Uterus (tissue), 4 donors: Measurements from ENCODE around the gene AASS. TPM values are rescaled to one million over a fixed set of nuclear protein-coding genes. Genes with fewer than 3 reads are reported as not detected.

Experiments used
- DNase-seq, 2 donors: peaks; one replicate each; pipeline ENCODE4 v3.0.0-alpha.2; 2019 to 2020
- H3K27ac ChIP-seq, 2 donors: fragments of 200-600 bp; sonication (generic); 1 replicate in 1 of 2; 2 replicates in 1 of 2; pipeline ENCODE4 v1.5.1; 2016 to 2018
- H3K27me3 ChIP-seq, 2 donors: fragments of 200-600 bp; sonication (generic); one replicate each; pipeline ENCODE4 v1.5.1; 2018 to 2019; ENCODE audit warnings: control low read depth in 1 of 2
- H3K36me3 ChIP-seq, 2 donors: fragments of 200-600 bp; sonication (generic); one replicate each; pipeline ENCODE4 v1.5.1; 2019; ENCODE audit warnings: control low read depth in 1 of 2
- H3K4me1 ChIP-seq, 2 donors: fragments of 200-600 bp; sonication (generic); one replicate each; pipeline ENCODE4 v1.5.1; 2018 to 2019; ENCODE audit warnings: control low read depth in 1 of 2
- H3K4me3 ChIP-seq, 2 donors: fragments of 200-600 bp; sonication (generic); 1 replicate in 1 of 2; 2 replicates in 1 of 2; pipeline ENCODE4 v1.5.1; 2018 to 2019; ENCODE audit warnings: mild to moderate bottlenecking in 1 of 2
- H3K9me3 ChIP-seq, 2 donors: fragments of 200-600 bp; sonication (generic); one replicate each; pipeline ENCODE4 v1.5.1; 2019; ENCODE audit warnings: control low read depth in 1 of 2
- CTCF ChIP-seq, 4 experiments: fragments of 200-600 bp in 2 of 4; fragments of 450-650 bp in 2 of 4; sonication (generic) in 2 of 4; IDR thresholded peaks; one replicate each; pipeline ENCODE4 v1.5.1; 2016 to 2019; ENCODE audit warnings: antibody characterized with exemption in 4 of 4, mild to moderate bottlenecking in 2 of 4, moderate library complexity in 1 of 4
- POLR2A ChIP-seq, 2 donors: fragments of 450-650 bp; IDR thresholded peaks; one replicate each; pipeline ENCODE4 v1.6.1; 2016; ENCODE audit warnings: antibody characterized with exemption in 2 of 2, mild to moderate bottlenecking in 1 of 2, moderate library complexity in 1 of 2
- intact Hi-C: fragments of 100-400 bp; cut with DNase I; formaldehyde crosslinking; loops from one replicate; pipeline ENCODE4 v1.15.1; 2023; ENCODE audit warnings: low total_unique reads
- total RNA-seq, 4 donors: library from RNA; depleted of rRNA in 3 of 4; stranded (reverse); fragments of >200 nt in 3 of 4; gene quantifications; one replicate each; pipeline versions ENCODE4 v1.1.0 to v1.2.4, GENCODE V29; 2014 to 2023
- donor health status: DM: yes; HTN: yes; CAD: no.

AASS gene
- total RNA-seq, 4 donors from 2014 or later = 37.9 to 82.0 (median 63.8) TPM

GRCh38 chr7:122068046-122068445 is 76.0 kb downstream of the AASS start:
- no peaks in the 10 kb centered on the region for H3K27me3 ChIP-seq
- H3K4me1 ChIP-seq = no peaks in the 10 kb centered on the region
- H3K9me3 ChIP-seq = no peaks in the 10 kb centered on the region
- intact Hi-C loops = no loop called here
- no peak for DNase-seq
- H3K36me3 ChIP-seq = no peaks in the 10 kb centered on the region
- H3K4me3 ChIP-seq = no peak overlapping the region
- no peak overlapping the region for H3K27ac ChIP-seq
- no peak for TF ChIP-seq POLR2A (IDR thresholded peaks at IDR 0.05)
- no peak for TF ChIP-seq CTCF (IDR thresholded peaks at IDR 0.05)

DNA sequence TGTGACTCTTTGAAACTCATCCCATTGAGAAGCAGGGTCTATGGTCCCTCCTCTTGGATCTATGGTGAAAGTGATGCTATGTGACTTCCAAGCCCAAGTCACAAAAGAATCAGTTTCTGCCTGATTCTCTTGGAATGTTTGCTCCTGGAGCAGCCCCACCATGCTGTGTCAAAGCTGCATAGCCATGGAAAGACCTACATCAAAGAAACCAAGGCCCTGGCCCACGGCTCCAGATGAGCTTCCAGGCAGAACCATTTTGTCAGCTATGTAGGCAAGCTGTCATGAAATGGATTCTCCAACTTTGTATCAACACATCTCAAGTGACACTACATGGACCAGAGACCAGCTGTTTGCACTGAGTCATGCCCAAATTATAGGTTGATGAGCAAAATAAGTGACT is 77.0 kb downstream of the AASS start:
- Histone ChIP-seq H3K27ac (no peak overlapping the region), H3K27me3 (no peaks in the 10 kb centered on the region), H3K36me3 (no peaks in the 10 kb centered on the region), H3K9me3 (no peaks in the 10 kb centered on the region), H3K4me1 (no peaks in the 10 kb centered on the region), H3K4me3 (no peak overlapping the region)
- no peak for DNase-seq
- no peak for TF ChIP-seq CTCF (IDR thresholded peaks at IDR 0.05)
- no peak for TF ChIP-seq POLR2A (IDR thresholded peaks at IDR 0.05)
- intact Hi-C loops = no loop called here

- Histone ChIP-seq H3K36me3 (no peaks in the 10 kb centered on the region), H3K27ac (no peak overlapping the region), H3K4me1 (no peaks in the 10 kb centered on the region), H3K9me3 (no peaks in the 10 kb centered on the region), H3K27me3 (no peaks in the 10 kb centered on the region), H3K4me3 (no peak overlapping the region)
- intact Hi-C loops = no loop called here
- TF ChIP-seq POLR2A (IDR thresholded peaks at IDR 0.05) (no peak), CTCF (IDR thresholded peaks at IDR 0.05) (no peak)
- DNase-seq = no peak
Observed at GRCh38 chr7:122064971-122065370, 79.1 kb downstream of the AASS start.

DNA sequence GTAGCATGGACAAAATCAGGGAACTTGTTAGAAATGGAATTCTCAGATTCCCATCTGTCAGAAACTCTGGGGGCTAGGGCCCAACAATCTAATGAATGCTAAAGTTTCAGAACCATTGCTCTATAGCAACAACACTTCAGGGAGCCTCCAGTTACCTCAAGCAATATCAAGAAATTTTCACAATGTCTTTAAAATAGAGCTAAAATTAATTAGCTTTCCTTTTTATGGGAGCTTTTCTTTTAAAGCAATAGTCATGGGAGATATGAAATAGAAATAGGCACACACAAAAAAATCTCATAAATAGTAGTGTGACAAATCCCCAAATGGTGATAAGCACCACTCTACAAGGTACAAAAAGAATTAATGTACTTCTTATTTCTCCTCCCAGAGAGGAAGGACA is 80.9 kb downstream of the AASS start:
- Histone ChIP-seq H3K27me3 (no peaks in the 10 kb centered on the region), H3K9me3 (no peaks in the 10 kb centered on the region), H3K4me3 (no peak overlapping the region), H3K27ac (no peak overlapping the region), H3K36me3 (no peaks in the 10 kb centered on the region), H3K4me1 (no peaks in the 10 kb centered on the region)
- DNase-seq = no peak
- intact Hi-C loops = no loop called here
- no peak for TF ChIP-seq CTCF (IDR thresholded peaks at IDR 0.05)
- no peak for TF ChIP-seq POLR2A (IDR thresholded peaks at IDR 0.05)

DNA sequence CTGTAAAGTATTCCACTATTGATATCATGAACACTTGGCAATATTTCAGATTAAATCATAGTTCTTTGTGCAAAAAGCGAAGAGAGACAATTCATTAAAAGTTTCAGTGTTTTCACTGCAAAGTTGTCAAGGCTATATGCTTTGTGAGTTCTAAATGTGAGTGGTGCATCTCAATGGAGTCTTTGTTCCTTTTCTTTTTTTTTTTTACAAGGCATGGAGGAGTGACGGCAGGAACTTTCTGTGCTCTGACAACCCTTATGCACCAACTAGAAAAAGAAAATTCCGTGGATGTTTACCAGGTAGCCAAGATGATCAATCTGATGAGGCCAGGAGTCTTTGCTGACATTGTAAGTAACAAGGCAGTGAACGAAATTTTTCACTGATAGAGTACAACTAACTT is 84.5 kb downstream of the AASS start:
- Histone ChIP-seq H3K4me3 (no peak overlapping the region), H3K27me3 (no peaks in the 10 kb centered on the region), H3K4me1 (no peaks in the 10 kb centered on the region), H3K27ac (no peak overlapping the region), H3K9me3 (no peaks in the 10 kb centered on the region), H3K36me3 (no peaks in the 10 kb centered on the region)
- no peak for DNase-seq
- intact Hi-C loops = no loop called here
- TF ChIP-seq POLR2A (IDR thresholded peaks at IDR 0.05) = no peak
- no peak for TF ChIP-seq CTCF (IDR thresholded peaks at IDR 0.05)
